Measurements from ENCODE around the gene PNN.

DNA sequence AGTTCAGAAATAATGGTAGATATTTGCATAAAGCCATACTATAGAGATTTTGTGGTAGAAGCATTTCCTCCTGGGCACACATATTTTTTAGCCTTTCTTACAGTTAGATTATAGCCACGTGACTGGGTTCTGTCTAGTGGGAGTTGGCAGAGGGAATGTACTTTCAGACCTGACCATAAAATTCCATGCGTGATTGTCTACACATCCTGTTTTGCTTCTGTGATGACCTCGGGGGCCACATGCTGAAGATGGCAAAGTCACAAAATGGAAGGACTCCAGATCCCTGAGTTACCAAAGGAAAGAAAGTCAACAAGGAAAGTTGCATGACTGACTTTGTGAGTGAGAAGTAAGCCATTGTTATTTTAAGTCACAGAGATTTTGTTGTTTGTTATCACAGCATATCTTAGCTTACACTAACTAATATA is 44.0 kb downstream of the PNN start:
- no peak for TF ChIP-seq EZH2 (IDR thresholded peaks at IDR 0.05; ENCODE audit: insufficient read depth, poor library complexity, severe bottlenecking)
- no peak for TF ChIP-seq EZH2phosphoT487 (IDR thresholded peaks at IDR 0.05; ENCODE audit: insufficient read depth, low read depth)

Measured in GM23248 (cell line).